Ovary (tissue), 3 donors: ENCODE measurements around the gene PPP4R1.

Experiments
- CTCF ChIP-seq, 3 donors: fragments of 450-650 bp in 2 of 3; fragments of 200-600 bp in 1 of 3; IDR thresholded peaks; one replicate each; pipeline versions ENCODE4 v1.5.1 to v1.8.0; 2016 to 2022; ENCODE audit warnings: antibody characterized with exemption in 3 of 3, mild to moderate bottlenecking in 1 of 3
- EP300 ChIP-seq: sonication (generic); formaldehyde crosslinking; IDR thresholded peaks from one replicate; pipeline ENCODE4 v1.6.1; 2017; ENCODE audit warnings: antibody characterized with exemption
- POLR2A ChIP-seq: fragments of 450-650 bp; IDR thresholded peaks from one replicate; pipeline ENCODE4 v1.6.1; 2017; ENCODE audit warnings: antibody characterized with exemption, mild to moderate bottlenecking, moderate library complexity
- donor health status: DM: no; HTN: no; CAD: no.

GRCh38 chr18:9534844-9535243 is 79.5 kb downstream of the PPP4R1 start:
- TF ChIP-seq POLR2A (no peak), CTCF (IDR thresholded peaks at IDR 0.05) (no peak), EP300 (no peak)
